Osteocyte (in vitro differentiated cells): ENCODE results near the gene TPCN1. TPM values are rescaled to one million over a fixed set of nuclear protein-coding genes. Genes with fewer than 3 reads are reported as not detected.
A peak's percentile ranks its signal among the peaks of the same experiment; 100 is the strongest.

Source experiments
- DNase-seq: peaks from one replicate; pipeline ENCODE4 v3.0.0; 2021; ENCODE audit warnings: mixed read lengths; ENCODE audit not compliant: unreplicated experiment; ENCODE audit errors: extremely low spot score
- H3K27ac Mint-ChIP-seq: one replicate; pipeline ENCODE4 v1.8.0; 2021; ENCODE audit warnings: mild to moderate bottlenecking, mixed read lengths; ENCODE audit not compliant: unreplicated experiment
- H3K27me3 Mint-ChIP-seq: one replicate; pipeline ENCODE4 v1.8.0; 2021; ENCODE audit warnings: mixed read lengths; ENCODE audit not compliant: unreplicated experiment
- H3K36me3 Mint-ChIP-seq: one replicate; pipeline ENCODE4 v1.8.0; 2021; ENCODE audit warnings: mixed read lengths; ENCODE audit not compliant: unreplicated experiment
- H3K4me1 Mint-ChIP-seq: one replicate; pipeline ENCODE4 v1.8.0; 2021; ENCODE audit warnings: mixed read lengths; ENCODE audit not compliant: unreplicated experiment
- H3K4me3 Mint-ChIP-seq: one replicate; pipeline ENCODE4 v1.8.0; 2021; ENCODE audit warnings: mild to moderate bottlenecking, moderate library complexity, mixed read lengths; ENCODE audit not compliant: unreplicated experiment
- H3K9me3 Mint-ChIP-seq: one replicate; pipeline ENCODE4 v1.8.0; 2021; ENCODE audit warnings: mixed read lengths; ENCODE audit not compliant: unreplicated experiment
- CTCF ChIP-seq: fragments of 200-600 bp; sonication (generic); IDR thresholded peaks from 2 replicates; pipeline ENCODE4 v1.5.0; 2021; ENCODE audit warnings: antibody characterized with exemption, mild to moderate bottlenecking, moderate library complexity
- total RNA-seq: library from RNA; stranded (reverse); gene quantifications from 2 replicates; pipeline ENCODE4 v1.2.1, GENCODE V29; 2021

TPCN1 gene
- total RNA-seq, 1 donor from 2014 or later = 80.6 TPM

- TF ChIP-seq CTCF = no peak
- Mint-ChIP-seq H3K36me3 (peaks cover 46% of the 10 kb centered on the region), H3K4me1 (peaks cover 5% of the 10 kb centered on the region), H3K27ac (no peak overlapping the region), H3K27me3 (no peaks in the 10 kb centered on the region), H3K9me3 (no peaks in the 10 kb centered on the region), H3K4me3 (no peak overlapping the region)
- DNase-seq = no peak
Measured at GRCh38 chr12:113293100-113293499, 71.8 kb downstream of the TPCN1 start.

- Mint-ChIP-seq H3K9me3 (no peaks in the 10 kb centered on the region), H3K27ac (no peak overlapping the region), H3K4me1 (peaks cover 29% of the 10 kb centered on the region), H3K27me3 (no peaks in the 10 kb centered on the region), H3K4me3 (no peak overlapping the region), H3K36me3 (peaks cover 33% of the 10 kb centered on the region)
- TF ChIP-seq CTCF = no peak
- no peak for DNase-seq
Measured at GRCh38 chr12:113295886-113296556, 74.8 kb downstream of the TPCN1 start.

DNA sequence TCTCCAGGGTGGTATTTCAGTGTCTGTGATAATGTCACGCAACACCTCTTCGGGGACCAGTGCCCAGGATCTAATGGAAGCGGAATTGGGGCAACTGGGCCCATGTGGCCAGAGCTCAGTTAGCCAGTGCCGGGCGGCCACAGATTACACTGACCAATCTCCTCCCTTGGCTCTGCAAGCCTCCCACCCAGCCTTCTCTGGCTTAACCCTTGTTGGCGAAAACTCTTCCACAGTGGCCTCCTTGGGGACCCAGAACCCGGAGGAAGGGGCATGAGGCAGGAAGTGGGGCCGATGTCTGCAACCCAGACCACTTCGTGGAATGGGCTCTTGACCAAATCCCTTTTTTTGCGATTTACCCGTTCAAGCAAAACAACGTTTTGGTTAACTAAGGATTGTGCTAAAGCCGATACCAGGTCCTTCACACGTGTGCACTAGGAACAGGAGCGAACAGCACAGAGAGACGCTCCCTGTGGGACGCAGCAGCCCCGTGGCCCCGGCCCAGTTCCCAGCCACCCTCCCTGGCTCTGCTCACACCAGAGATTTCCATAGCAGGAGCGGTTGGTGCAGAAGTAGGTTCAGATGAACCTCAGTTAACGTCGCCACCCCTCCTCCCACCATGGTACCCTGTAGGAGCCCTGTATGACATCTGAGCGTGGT, 75.4 kb downstream of the TPCN1 start:
- no peaks in the 10 kb centered on the region for H3K27me3 Mint-ChIP-seq
- no peak overlapping the region for H3K4me3 Mint-ChIP-seq
- DNase-seq = no peak
- peaks cover 28% of the 10 kb centered on the region for H3K36me3 Mint-ChIP-seq
- no peak overlapping the region for H3K27ac Mint-ChIP-seq
- peaks cover 29% of the 10 kb centered on the region for H3K4me1 Mint-ChIP-seq
- no peak for TF ChIP-seq CTCF
- H3K9me3 Mint-ChIP-seq = no peaks in the 10 kb centered on the region

DNA sequence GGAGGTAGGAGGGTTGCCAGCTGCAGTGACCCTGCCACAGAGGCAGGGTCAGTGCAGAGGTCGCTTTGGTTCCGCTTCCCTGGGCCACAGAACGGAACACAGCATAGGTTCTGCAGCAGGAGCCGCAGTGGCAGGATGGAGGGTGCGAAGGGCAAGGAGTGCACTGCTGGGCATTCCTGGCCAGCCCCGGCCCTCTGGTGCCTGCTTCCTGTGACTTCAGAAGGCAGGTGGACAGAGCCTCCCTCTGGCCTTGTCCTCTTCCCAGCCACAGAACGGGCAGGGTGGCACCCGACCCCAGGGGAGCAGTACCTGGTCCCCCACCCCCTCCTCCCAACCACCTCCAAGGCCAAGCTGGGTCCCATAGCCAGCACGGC, 75.9 kb downstream of the TPCN1 start:
- Mint-ChIP-seq H3K4me1 (peaks cover 26% of the 10 kb centered on the region), H3K27me3 (no peaks in the 10 kb centered on the region), H3K27ac (no peak overlapping the region), H3K4me3 (no peak overlapping the region), H3K36me3 (peaks cover 26% of the 10 kb centered on the region), H3K9me3 (no peaks in the 10 kb centered on the region)
- TF ChIP-seq CTCF = no peak
- DNase-seq = no peak

- Mint-ChIP-seq H3K4me3 (no peak overlapping the region), H3K27ac (peak overlapping the region; percentile 14), H3K9me3 (no peaks in the 10 kb centered on the region), H3K27me3 (no peaks in the 10 kb centered on the region), H3K36me3 (peaks cover 20% of the 10 kb centered on the region), H3K4me1 (peaks cover 26% of the 10 kb centered on the region)
- no peak for TF ChIP-seq CTCF
- no peak for DNase-seq
Measured at GRCh38 chr12:113297621-113298471, 76.6 kb downstream of the TPCN1 start.
